ENCODE measurements around the gene GATA5. TPM values are rescaled to one million over a fixed set of nuclear protein-coding genes. Genes with fewer than 3 reads are reported as not detected.

The GATA5 gene, protein sequence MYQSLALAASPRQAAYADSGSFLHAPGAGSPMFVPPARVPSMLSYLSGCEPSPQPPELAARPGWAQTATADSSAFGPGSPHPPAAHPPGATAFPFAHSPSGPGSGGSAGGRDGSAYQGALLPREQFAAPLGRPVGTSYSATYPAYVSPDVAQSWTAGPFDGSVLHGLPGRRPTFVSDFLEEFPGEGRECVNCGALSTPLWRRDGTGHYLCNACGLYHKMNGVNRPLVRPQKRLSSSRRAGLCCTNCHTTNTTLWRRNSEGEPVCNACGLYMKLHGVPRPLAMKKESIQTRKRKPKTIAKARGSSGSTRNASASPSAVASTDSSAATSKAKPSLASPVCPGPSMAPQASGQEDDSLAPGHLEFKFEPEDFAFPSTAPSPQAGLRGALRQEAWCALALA
- 0.34 TPM for polyA plus RNA-seq (2012; ENCODE audit: insufficient read depth, insufficient read length, low read depth)

DNA sequence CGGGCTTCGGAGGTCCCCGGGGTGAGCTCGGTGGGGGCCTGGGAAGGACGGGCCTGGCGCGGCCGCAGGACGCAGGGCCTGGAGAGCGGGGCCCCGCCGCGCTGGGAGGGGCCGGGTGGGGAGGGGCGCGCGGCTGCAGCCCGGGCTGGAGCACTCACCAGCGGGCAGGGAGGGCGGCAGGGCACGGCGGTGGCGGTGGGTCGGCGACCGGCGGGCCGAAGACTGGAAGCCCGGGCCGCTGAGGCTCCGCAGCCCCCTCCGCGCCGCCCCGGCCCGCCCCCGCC, at the start of gene GATA5:
TSS of gene GATA5 (minus strand) at position 224 of the 284 bp plus-strand sequence. CDS start 474 bp downstream, outside the sequence.
- Histone ChIP-seq H3K9me3 (no peaks in the 10 kb centered on the region), H3K27me3 (peaks cover 57% of the 10 kb centered on the region), H3K4me1 (no peaks in the 10 kb centered on the region; the same call in 1 of the 2 replicates), H3K4me3 (ENCODE audit: low read depth, low read length) (0 out of 2 replicates have a peak within 1 kb of the TSS, but pooled peaks have one; percentile 2), H3K36me3 (no peaks in the 10 kb centered on the region)
- no peak for DNase-seq
- TF ChIP-seq, protein P1, sequence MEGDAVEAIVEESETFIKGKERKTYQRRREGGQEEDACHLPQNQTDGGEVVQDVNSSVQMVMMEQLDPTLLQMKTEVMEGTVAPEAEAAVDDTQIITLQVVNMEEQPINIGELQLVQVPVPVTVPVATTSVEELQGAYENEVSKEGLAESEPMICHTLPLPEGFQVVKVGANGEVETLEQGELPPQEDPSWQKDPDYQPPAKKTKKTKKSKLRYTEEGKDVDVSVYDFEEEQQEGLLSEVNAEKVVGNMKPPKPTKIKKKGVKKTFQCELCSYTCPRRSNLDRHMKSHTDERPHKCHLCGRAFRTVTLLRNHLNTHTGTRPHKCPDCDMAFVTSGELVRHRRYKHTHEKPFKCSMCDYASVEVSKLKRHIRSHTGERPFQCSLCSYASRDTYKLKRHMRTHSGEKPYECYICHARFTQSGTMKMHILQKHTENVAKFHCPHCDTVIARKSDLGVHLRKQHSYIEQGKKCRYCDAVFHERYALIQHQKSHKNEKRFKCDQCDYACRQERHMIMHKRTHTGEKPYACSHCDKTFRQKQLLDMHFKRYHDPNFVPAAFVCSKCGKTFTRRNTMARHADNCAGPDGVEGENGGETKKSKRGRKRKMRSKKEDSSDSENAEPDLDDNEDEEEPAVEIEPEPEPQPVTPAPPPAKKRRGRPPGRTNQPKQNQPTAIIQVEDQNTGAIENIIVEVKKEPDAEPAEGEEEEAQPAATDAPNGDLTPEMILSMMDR (IDR thresholded peaks at IDR 0.05; ENCODE audit: low read depth, low read length), result no peak

DNA sequence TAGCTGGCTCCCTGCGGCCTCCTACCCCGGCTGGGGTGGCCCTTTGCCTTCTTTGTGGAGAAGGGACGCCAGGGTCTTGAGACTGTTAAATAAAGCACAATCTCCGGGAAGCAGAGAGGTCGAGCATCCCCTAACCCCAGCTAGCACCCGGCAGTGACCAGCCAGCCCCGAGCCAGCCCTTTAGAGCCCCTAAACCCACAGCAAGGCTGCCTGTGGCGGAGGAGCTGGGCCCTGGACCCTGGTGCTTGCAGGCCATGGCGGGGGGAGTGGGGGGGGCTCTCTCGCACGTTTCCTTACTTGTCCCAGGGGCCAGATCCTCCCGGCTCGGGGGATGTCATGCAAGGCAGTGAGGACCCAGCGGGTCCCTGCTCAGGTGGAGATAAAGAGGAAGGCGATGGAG, 49.2 kb upstream of the GATA5 start:
- H3K27me3 ChIP-seq, result no peaks in the 10 kb centered on the region
- H3K4me3 ChIP-seq (ENCODE audit: low read depth, low read length), result no peak overlapping the region
- H3K36me3 ChIP-seq, result no peaks in the 10 kb centered on the region
- no peaks in the 10 kb centered on the region for H3K4me1 ChIP-seq
- no peak for DNase-seq
- TF ChIP-seq, protein P1 (IDR thresholded peaks at IDR 0.05; ENCODE audit: low read depth, low read length), result no peak
- H3K9me3 ChIP-seq, result no peaks in the 10 kb centered on the region

DNA sequence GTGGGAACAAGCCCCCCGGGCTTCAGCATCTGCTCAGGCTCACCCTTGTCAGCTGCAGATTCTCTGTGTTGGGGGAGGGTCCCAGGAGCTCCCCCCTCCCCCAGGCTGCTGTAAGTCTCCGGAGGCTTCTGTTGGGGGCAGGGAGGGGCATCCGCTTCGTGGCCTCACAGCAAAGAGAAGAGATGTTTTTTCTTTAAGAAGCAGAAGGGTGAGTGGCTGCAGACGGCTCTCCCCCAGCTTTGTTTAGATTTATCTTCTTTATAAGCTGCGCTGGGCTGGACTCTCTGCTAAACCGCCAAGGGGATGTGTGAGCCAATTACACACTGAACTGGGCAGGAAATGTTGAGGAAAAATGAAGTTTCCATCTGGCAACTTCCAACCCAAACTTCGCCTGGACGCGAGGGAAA, 48.7 kb upstream of the GATA5 start:
- no peaks in the 10 kb centered on the region for H3K9me3 ChIP-seq
- H3K4me1 ChIP-seq, result no peaks in the 10 kb centered on the region
- H3K27me3 ChIP-seq, result no peaks in the 10 kb centered on the region
- no peaks in the 10 kb centered on the region for H3K36me3 ChIP-seq
- H3K4me3 ChIP-seq (ENCODE audit: low read depth, low read length), result no peak overlapping the region
- TF ChIP-seq, protein P1 (IDR thresholded peaks at IDR 0.05; ENCODE audit: low read depth, low read length), result no peak
- DNase-seq, result no peak

DNA sequence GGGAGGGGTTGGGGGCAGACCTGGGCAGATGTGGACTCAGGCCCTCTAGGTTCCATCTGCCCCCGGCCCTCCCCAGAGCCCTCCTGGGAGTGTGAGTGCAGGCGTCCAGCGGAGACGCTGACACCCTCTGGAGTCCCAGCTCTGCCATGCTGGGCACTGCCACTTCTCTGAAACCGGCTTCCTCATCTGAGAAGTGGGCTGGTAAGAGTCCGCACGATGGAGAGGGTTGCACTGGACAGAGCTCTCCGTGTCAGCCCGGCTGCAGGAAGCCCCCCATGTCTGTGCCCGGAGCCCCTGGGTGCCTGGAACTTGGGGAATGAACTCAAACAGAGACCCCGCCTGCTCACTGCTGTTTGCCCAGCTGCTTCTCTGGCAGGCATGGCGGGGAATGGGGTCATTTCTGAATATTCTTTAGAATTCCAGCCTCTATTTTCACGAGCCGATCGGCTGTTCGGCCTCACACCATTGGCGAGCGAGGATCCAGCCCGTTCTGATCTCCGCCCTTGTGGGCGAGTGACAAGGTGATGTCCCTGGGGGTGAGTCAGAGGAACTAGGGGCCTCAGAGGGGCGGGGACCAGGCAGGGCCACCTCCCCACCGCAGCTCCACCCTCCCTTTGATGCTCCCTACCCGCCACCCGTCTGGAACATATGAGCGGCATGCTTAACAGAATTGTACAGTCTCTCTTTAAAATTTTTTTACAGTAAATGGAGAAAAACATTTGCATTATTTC, 47.8 kb upstream of the GATA5 start:
- H3K4me3 ChIP-seq (ENCODE audit: low read depth, low read length), result no peak overlapping the region
- no peaks in the 10 kb centered on the region for H3K9me3 ChIP-seq
- no peaks in the 10 kb centered on the region for H3K4me1 ChIP-seq
- no peak for DNase-seq
- TF ChIP-seq, protein P1 (IDR thresholded peaks at IDR 0.05; ENCODE audit: low read depth, low read length), result no peak
- H3K27me3 ChIP-seq, result no peaks in the 10 kb centered on the region
- H3K36me3 ChIP-seq, result no peaks in the 10 kb centered on the region

DNA sequence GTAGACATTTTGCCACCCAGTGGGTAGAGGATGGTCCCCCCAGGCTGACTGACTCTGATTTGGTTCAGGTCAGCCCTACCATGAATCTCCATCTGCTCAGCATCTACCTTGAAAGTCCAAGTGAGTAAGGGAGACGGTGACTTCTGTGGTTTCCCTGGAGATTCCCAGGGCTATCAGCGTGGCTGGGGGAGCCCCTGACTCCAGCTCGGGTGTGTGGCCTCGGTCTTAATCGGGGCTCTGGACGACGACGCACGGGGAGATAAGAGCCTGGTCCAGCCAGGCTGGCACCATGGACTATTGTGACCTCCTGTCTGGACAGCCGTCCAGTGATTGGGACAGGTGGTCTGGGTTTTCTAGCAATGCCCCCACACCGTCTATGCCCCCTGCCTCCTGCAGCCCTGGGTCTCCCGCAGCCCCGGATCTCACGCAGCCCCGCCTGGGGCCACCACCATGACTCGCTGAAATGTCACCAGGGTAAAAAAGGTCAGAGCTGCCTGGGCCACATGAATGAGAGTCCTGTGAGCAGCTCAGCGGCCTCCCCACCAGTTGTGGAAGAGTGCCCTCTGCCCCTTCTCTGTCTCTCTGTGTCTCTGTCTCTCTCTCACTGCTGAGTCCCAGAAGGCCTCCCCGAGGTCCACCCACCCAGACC, 47.1 kb upstream of the GATA5 start:
- Histone ChIP-seq H3K36me3 (no peaks in the 10 kb centered on the region), H3K4me1 (no peaks in the 10 kb centered on the region), H3K27me3 (no peaks in the 10 kb centered on the region), H3K9me3 (no peaks in the 10 kb centered on the region), H3K4me3 (ENCODE audit: low read depth, low read length) (no peak overlapping the region)
- TF ChIP-seq, protein P1 (IDR thresholded peaks at IDR 0.05; ENCODE audit: low read depth, low read length), result no peak
- no peak for DNase-seq
